ENCODE data around the gene SEC16A.

SEC16A gene

DNA sequence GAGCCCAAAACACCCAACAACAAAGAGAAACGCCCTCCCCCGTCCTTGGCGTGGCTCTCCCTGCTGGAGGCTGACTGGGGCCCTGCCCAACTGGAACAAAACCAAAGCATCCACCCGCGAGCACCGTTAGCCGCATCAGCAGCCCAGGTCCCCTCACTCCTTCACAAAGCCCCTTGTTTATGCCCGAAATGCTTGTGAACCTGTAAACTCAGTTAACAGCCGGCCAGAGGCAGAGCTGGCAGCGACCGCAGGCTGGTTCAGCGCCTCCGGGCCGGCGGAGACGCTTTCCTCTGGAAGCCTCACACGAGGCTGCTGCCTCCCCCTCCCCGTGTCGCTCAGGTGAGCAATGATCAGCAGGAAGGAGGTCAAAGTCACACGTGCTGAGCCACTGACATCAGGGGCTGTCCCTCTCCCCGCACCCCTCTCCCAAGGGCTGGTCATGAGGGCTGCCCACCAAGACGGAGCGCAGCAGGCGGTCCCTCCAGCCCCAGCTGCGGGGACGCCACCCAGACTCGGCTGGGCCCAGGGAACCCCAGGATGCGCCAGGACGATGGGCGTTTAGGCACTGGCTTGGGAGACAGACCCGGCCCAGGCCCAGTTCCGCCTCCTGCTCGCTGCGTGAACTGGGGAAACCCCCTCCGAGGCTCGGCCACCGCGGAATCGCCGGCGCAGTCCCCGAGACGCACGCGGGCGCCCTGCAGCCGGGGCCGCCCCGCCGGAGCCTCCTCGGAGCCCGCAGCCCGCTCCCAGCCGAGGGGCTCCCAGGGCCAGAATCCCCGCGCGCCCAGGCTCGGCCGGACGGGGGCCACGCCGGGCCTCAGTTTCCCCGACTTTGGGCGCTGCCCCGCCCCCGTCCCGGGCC is 83.4 kb downstream of the SEC16A start:
- no peak for DNase-seq (ENCODE audit: low read depth in 2 of 2)

DNA sequence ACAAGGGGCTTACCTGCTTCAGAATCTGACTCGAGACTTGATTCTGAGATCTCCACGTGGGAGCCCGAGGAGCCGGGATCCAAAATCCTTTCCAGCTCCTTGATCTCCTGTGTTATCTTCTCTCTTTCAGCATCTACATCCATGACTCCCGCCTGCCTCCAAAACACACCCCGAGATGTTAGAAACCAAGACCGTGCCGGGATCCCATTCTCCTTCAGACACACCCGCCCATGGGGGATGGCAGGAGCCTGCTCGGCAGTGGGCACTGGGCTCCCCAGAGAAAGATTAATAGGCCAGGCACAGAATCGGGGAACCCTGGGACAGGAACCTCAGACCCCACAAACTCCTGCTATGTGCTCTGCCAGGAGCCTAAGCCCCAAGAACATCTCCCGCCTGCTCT is 84.6 kb downstream of the SEC16A start:
- no peak for DNase-seq (ENCODE audit: low read depth in 2 of 2)

DNA sequence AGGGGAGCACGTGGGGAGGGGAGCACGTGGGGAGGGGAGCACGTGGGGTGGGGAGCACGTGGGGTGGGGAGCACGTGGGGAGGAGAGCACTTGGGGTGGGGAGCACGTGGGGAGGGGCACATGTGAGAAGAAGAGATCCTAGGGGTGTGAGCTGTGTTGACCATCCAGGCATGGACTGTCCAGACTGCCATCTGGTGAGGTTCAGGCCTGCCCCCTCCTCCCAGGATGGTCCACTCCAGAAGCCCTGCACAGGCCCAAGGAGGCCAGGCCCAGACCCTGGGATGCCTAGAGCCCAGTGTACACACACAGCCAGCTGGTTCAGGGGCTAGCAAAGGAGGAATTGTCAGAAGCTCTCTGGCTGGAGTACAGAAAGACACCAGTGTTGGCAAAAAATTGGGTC is 85.2 kb downstream of the SEC16A start:
- DNase-seq (ENCODE audit: low read depth in 2 of 2) = no peak

DNA sequence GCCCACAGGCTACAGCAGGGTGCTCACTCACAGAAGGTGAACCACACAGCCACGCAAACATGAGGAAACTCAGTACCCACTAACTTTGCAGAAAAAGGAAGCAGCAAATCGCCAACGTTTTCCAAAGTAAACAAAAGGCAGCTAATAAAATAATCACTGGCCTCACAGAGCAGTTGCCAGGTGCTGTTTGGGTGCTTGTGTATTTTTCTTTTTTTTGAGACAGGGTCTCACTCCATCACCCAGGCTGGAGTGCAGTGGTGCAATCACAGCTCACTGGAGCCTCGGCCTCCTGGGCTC is 86.7 kb downstream of the SEC16A start:
- DNase-seq (ENCODE audit: low read depth in 2 of 2) = no peak

DNA sequence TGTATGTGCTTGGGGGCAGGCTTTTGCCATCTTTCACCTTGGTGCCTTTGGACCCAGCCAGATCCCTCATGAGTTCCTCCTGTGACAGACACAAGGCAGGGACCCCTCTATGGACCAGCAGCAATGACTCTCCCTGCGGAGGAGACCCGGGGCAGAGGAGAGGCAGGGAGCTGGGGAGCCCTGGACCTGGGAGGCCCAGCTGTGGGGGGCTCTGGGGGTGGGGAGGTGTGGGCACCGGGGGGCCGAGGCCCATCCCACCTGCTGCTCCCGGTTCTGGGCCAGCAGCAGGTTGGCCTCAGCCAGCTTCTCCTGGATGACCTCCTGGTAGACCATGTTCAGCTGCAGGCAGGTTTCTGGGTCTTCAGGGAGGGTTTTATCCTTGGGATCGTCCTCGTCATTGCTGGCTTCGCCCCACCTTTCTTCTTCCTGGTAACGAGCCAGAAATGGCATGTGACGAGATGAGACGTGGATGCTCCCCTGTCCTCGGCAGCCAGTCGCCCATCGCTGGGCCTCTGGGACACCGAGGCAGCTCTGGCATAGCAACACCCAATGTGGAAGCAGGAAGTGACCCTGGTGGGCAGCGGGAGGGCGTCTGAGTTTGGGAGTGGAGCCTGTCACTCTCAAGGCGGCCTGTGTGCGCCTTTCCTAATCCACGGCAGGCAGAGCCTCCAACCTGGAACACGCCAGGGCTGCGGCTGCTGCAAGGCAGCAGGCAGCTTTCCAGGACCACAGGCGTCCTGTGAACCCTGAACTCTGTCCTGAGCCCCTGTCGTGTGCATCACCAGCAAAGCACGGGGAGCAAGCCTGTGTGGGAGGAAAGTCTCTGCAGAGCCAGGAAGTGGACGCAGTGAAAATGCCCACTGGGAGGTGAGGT is 87.3 kb downstream of the SEC16A start:
- no peak for DNase-seq (ENCODE audit: low read depth in 2 of 2)

DNA sequence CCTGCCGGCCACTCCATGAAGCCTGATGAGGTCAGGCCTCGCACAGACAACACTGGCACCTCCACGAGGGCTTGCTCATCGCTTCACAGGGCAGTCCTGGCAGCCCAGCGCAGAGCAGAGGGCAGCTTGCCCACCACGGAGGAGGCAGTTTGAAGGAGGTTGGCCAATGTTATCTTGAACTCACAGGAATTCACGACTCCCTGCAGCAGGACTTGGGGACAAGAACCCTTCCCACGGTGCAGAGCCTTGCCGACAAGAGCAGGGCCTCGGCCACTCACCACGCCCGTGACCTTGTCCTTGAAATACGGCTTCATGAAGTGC is 87.9 kb downstream of the SEC16A start:
- no peak for DNase-seq (ENCODE audit: low read depth in 2 of 2)

DNA sequence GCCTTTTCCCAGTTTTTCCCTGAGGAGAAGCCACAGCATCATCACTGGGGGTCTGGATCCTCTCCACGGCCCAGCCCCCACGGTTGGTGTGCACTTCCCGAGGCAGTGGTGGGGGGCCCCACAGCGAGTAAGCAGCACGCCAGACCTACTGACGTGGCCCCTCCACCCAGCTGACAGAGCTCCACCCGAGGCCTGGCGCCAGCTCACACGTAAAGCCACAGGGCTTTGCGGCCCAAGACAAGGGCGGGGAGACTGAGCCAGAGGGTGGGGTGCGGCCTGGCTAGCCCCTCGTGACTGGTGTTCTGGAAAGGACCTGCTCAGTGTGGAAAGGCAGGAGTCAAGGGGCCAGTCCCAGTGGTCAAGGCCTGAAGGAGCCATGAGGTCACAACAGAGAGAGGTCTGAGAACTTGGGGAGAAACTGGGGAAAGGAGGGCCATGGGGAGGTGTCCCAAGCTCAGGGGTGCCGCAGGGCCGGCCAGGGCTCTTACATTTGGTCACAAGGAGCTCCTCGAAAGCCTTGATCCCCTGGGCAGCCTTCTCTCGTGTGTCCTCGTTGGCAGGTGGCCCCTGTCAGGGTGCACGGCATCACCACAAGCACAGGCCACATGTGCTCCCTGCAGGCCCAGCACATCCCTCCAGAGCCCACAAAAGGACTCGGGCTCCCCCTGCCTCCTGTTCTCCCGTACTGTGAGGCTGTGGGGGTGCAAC is 88.4 kb downstream of the SEC16A start:
- no peak for DNase-seq (ENCODE audit: low read depth in 2 of 2)

DNA sequence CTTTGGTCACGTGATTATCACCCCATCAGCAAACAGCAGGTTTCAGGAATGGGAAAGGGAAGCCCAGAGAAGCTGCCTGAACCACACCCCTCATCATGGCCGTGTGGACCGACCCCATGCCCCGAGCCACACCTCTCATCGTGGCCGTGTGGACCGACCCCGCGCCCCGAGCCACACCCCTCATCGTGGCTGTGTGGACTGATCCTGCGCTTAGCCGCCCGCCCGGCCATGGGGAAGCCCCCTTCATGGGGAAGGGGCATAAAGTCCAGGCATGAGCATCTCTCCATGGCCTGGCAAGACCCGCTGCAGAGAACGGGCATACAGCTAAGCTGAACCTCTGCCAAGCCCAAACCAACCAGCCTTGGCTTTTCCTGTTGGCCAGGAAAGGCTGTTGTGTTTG is 89.3 kb downstream of the SEC16A start:
- DNase-seq (ENCODE audit: low read depth in 2 of 2) = no peak

DNA sequence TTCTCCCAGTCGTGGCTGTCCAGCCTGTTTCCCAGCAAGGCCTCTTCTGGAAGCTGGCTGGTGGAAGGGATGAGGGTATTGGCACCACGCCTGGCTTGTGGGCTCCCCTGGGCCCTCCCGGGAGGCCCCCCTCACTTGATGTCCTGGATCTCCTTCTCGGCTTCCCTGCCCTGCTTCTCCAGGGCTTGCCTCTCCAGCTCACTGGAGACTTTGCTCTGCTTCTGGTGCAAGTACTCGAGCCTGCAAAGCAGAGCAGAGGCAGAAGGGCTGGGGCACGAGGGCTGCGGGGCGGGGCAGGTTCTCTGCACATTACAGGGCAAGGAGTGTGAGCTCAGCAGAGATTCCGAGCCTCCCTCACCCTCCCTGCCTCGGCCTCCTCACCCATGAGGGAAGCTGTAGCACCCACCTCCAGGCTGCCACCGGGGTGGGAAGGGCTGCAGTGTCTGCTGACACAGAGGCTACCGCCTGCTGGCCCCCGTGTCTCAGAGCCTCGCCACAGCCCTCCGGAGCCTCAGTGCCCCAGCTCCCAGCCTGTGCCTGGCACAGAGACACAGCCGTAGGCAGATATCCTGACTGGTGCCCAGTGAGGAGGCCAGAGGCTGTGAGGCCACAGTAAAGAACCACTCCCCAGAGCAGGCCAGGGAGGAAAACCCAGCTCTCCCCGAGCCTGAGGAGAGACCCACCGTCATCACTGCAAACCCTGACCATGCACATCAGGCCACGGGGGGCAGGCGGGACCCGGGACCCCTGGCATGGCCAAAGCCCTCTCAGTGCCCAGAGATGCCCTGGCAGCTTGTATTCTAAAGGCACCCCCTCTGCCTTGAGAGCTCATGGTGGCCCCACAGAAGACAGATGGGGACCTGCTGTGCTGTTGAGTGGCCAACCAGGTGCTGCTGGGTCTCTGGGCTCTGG is 90.0 kb downstream of the SEC16A start:
- DNase-seq (ENCODE audit: low read depth in 2 of 2) = no peak

DNA sequence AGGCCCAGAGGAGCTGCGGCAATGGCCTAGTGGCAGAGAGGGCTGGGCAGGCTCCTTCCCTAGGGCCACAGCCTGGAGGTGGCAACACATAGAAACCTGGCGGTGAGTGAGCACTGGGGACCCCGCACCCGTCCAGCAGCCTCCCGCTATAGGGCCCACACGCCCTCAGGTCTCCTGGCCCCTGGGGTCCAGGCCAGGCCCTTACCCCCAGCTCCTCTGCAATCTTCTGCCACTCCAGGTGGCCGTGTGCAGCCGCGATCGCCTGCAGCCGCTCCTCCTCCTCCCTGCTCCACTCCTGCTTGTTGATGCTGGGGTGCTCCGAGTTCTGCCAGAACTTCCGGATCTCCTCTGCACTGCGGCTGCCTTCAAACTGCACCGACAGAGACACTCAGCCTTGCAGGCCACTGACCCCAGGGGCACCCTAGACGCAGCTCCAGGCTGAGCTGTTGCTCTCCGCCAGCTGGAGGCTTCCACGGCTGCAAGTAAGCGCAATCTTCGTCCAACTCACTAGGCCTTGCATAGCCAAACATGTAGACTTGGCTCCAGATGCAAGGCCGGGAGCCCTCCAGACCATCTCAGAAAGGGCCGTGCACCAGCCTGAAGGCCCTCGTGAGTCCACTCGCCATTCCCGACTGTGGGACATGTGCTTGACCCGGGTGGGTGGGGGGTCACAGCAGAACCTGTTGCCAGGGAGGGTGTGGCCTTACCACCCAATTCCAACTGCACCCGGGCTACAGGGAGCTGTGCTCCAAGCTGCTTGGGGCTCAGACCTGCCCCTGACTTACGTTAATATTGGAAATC is 90.9 kb downstream of the SEC16A start:
- DNase-seq (ENCODE audit: low read depth in 2 of 2) = no peak

Data from stimulated activated CD4-positive, alpha-beta T cell treated with anti-CD3 and anti-CD28 coated beads, Interleukin-15, amount 100 ng/mL, for 48 hours (primary cell).